Memory B cell (primary cell): ENCODE results near the gene TSACC.
A peak's percentile ranks its signal among the peaks of the same experiment; 100 is the strongest.
"Not testable (repeated sequence)": the region's sequence is repeated elsewhere in the genome, so short reads cannot be mapped to it uniquely, and the experiment has no call there.

Source experiments
- ATAC-seq: fragments of 150-1000 bp; cut with Tn5 transposase; 2 replicates; pipeline ENCODE4 v1.10.0; 2021; ENCODE audit warnings: low read depth, mild to moderate bottlenecking, moderate library complexity
- DNase-seq, 2 donors: peaks; one replicate each; pipeline ENCODE4 v3.0.0; 2022; ENCODE audit warnings: low spot score in 2 of 2
- H3K27ac Mint-ChIP-seq: one replicate; pipeline ENCODE4 v1.8.0; 2022; ENCODE audit warnings: mild to moderate bottlenecking, moderate library complexity, mixed read lengths
- H3K27me3 Mint-ChIP-seq: one replicate; pipeline ENCODE4 v1.8.0; 2022; ENCODE audit warnings: mixed read lengths
- H3K36me3 Mint-ChIP-seq: one replicate; pipeline ENCODE4 v1.8.0; 2022; ENCODE audit warnings: mild to moderate bottlenecking, mixed read lengths
- H3K4me1 Mint-ChIP-seq: one replicate; pipeline ENCODE4 v1.8.0; 2022; ENCODE audit warnings: mixed read lengths
- H3K4me3 Mint-ChIP-seq: one replicate; pipeline ENCODE4 v1.8.0; 2022; ENCODE audit warnings: mild to moderate bottlenecking, moderate library complexity, mixed read lengths
- H3K9me3 Mint-ChIP-seq: one replicate; pipeline ENCODE4 v1.8.0; 2022; ENCODE audit warnings: mixed read lengths

The TSACC gene

GRCh38 chr1:156323179-156323578 is 15.1 kb upstream of the TSACC start:
- not testable (repeated sequence) for H3K27ac Mint-ChIP-seq, DNase-seq, H3K9me3 Mint-ChIP-seq, ATAC-seq, H3K4me1 Mint-ChIP-seq, H3K27me3 Mint-ChIP-seq, H3K4me3 Mint-ChIP-seq
- peaks cover 16% of the 10 kb centered on the region for H3K36me3 Mint-ChIP-seq

GRCh38 chr1:156336242-156336641 is 2.1 kb upstream of the TSACC start:
- peak overlapping the region; percentile 59 for H3K4me3 Mint-ChIP-seq
- H3K27me3 Mint-ChIP-seq = no peaks in the 10 kb centered on the region
- H3K27ac Mint-ChIP-seq = no peak overlapping the region
- no peak for DNase-seq
- H3K4me1 Mint-ChIP-seq = peaks cover 18% of the 10 kb centered on the region
- H3K36me3 Mint-ChIP-seq = peaks cover 5% of the 10 kb centered on the region
- ATAC-seq = no peak
- H3K9me3 Mint-ChIP-seq = no peaks in the 10 kb centered on the region

- ATAC-seq (no peak), DNase-seq (no peak)
- peak overlapping the region; percentile 89 for H3K27ac Mint-ChIP-seq
- H3K36me3 Mint-ChIP-seq = peaks cover 3% of the 10 kb centered on the region
- no peaks in the 10 kb centered on the region for H3K9me3 Mint-ChIP-seq
- H3K4me1 Mint-ChIP-seq = peaks cover 18% of the 10 kb centered on the region
- no peaks in the 10 kb centered on the region for H3K27me3 Mint-ChIP-seq
- peak overlapping the region; percentile 99 for H3K4me3 Mint-ChIP-seq
Measured at GRCh38 chr1:156337052-156337887, 1.1 kb upstream of the TSACC start.

- no peak for ATAC-seq
- Mint-ChIP-seq H3K4me1 (peaks cover 18% of the 10 kb centered on the region), H3K36me3 (peaks cover 3% of the 10 kb centered on the region), H3K27me3 (no peaks in the 10 kb centered on the region), H3K4me3 (peak overlapping the region; percentile 99), H3K9me3 (no peaks in the 10 kb centered on the region), H3K27ac (peak overlapping the region; percentile 89)
- no peak for DNase-seq
Measured at GRCh38 chr1:156337888-156338179, 492 bp upstream of the TSACC start.

- ATAC-seq (no peak), DNase-seq (no peak)
- peaks cover 5% of the 10 kb centered on the region for H3K27me3 Mint-ChIP-seq
- H3K4me3 Mint-ChIP-seq = no peak overlapping the region
- no peaks in the 10 kb centered on the region for H3K36me3 Mint-ChIP-seq
- H3K27ac Mint-ChIP-seq = no peak overlapping the region
- H3K9me3 Mint-ChIP-seq = no peaks in the 10 kb centered on the region
- H3K4me1 Mint-ChIP-seq = peaks cover 1% of the 10 kb centered on the region
Measured at GRCh38 chr1:156342166-156342955, 4.0 kb downstream of the TSACC start.

GRCh38 chr1:156344409-156344808 is 6.1 kb downstream of the TSACC start:
- Mint-ChIP-seq H3K27ac (no peak overlapping the region), H3K9me3 (no peaks in the 10 kb centered on the region), H3K27me3 (peaks cover 6% of the 10 kb centered on the region), H3K4me1 (no peaks in the 10 kb centered on the region), H3K4me3 (no peak overlapping the region), H3K36me3 (no peaks in the 10 kb centered on the region)
- DNase-seq = no peak
- ATAC-seq = no peak

- H3K27ac Mint-ChIP-seq, DNase-seq, H3K27me3 Mint-ChIP-seq, ATAC-seq, H3K4me3 Mint-ChIP-seq, H3K9me3 Mint-ChIP-seq, H3K36me3 Mint-ChIP-seq, H3K4me1 Mint-ChIP-seq: not testable (repeated sequence)
Measured at GRCh38 chr1:156346035-156346434, 7.7 kb downstream of the TSACC start.

- DNase-seq (no peak), ATAC-seq (no peak)
- Mint-ChIP-seq H3K36me3 (no peaks in the 10 kb centered on the region), H3K9me3 (no peaks in the 10 kb centered on the region), H3K4me1 (no peaks in the 10 kb centered on the region), H3K4me3 (no peak overlapping the region), H3K27me3 (peaks cover 6% of the 10 kb centered on the region), H3K27ac (no peak overlapping the region)
Measured at GRCh38 chr1:156346636-156347035, 8.3 kb downstream of the TSACC start.

GRCh38 chr1:156347331-156347730 is 9.0 kb downstream of the TSACC start:
- Mint-ChIP-seq H3K9me3 (no peaks in the 10 kb centered on the region), H3K36me3 (no peaks in the 10 kb centered on the region), H3K4me3 (no peak overlapping the region), H3K4me1 (no peaks in the 10 kb centered on the region), H3K27me3 (peaks cover 6% of the 10 kb centered on the region), H3K27ac (no peak overlapping the region)
- DNase-seq = no peak
- ATAC-seq = no peak

GRCh38 chr1:156352481-156352880 is 14.2 kb downstream of the TSACC start:
- H3K36me3 Mint-ChIP-seq, H3K4me1 Mint-ChIP-seq, H3K9me3 Mint-ChIP-seq, H3K4me3 Mint-ChIP-seq, DNase-seq, H3K27ac Mint-ChIP-seq, ATAC-seq: not testable (repeated sequence)
- peaks cover 10% of the 10 kb centered on the region for H3K27me3 Mint-ChIP-seq

GRCh38 chr1:156356262-156356874 is 18.0 kb downstream of the TSACC start:
- Mint-ChIP-seq H3K4me3 (no peak overlapping the region), H3K9me3 (no peaks in the 10 kb centered on the region), H3K36me3 (no peaks in the 10 kb centered on the region), H3K27ac (no peak overlapping the region), H3K4me1 (peaks cover 4% of the 10 kb centered on the region), H3K27me3 (peaks cover 19% of the 10 kb centered on the region)
- peak; percentile 10 for ATAC-seq
- DNase-seq = no peak

GRCh38 chr1:156356875-156357534 is 18.7 kb downstream of the TSACC start:
- peaks cover 4% of the 10 kb centered on the region for H3K4me1 Mint-ChIP-seq
- H3K27me3 Mint-ChIP-seq = peaks cover 19% of the 10 kb centered on the region
- DNase-seq (peak; percentile 53 to 70), ATAC-seq (peak; percentile 97)
- no peak overlapping the region for H3K27ac Mint-ChIP-seq
- H3K9me3 Mint-ChIP-seq = no peaks in the 10 kb centered on the region
- H3K4me3 Mint-ChIP-seq = no peak overlapping the region
- H3K36me3 Mint-ChIP-seq = no peaks in the 10 kb centered on the region

GRCh38 chr1:156357977-156358376 is 19.7 kb downstream of the TSACC start:
- H3K4me3 Mint-ChIP-seq = no peak overlapping the region
- H3K4me1 Mint-ChIP-seq = peaks cover 4% of the 10 kb centered on the region
- no peak overlapping the region for H3K27ac Mint-ChIP-seq
- no peak for ATAC-seq
- H3K36me3 Mint-ChIP-seq = no peaks in the 10 kb centered on the region
- peaks cover 19% of the 10 kb centered on the region for H3K27me3 Mint-ChIP-seq
- no peak for DNase-seq
- no peaks in the 10 kb centered on the region for H3K9me3 Mint-ChIP-seq

- H3K27ac Mint-ChIP-seq = no peak overlapping the region
- peaks cover 4% of the 10 kb centered on the region for H3K4me1 Mint-ChIP-seq
- no peak overlapping the region for H3K4me3 Mint-ChIP-seq
- H3K9me3 Mint-ChIP-seq = no peaks in the 10 kb centered on the region
- H3K27me3 Mint-ChIP-seq = peaks cover 19% of the 10 kb centered on the region
- no peak for DNase-seq
- ATAC-seq = no peak
- no peaks in the 10 kb centered on the region for H3K36me3 Mint-ChIP-seq
Measured at GRCh38 chr1:156358641-156359040, 20.3 kb downstream of the TSACC start.
